ENCODE results near the gene CMTR1.

DNA sequence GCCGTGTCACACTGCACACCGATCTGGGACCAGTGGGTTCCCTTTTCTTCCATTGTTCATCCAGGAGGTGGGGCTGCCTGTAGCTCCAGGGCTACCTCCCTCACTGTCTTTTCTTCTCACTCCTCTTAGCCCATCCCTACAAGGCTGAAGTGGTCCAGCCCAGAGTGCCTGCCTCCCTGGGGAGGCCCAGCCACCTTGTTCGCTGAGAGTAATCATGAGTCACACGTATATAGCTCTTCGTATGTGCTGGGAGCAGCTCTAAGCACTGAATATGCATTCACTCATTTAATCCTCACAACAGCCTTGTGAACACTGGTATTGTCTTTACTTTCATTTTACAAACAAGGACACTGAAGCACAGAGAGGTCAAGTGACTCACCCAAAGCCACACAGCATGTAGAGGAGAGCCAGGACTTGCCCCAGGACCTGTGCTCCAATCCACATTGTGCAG is 81.3 kb downstream of the CMTR1 start:
- TF ChIP-seq, protein P1, sequence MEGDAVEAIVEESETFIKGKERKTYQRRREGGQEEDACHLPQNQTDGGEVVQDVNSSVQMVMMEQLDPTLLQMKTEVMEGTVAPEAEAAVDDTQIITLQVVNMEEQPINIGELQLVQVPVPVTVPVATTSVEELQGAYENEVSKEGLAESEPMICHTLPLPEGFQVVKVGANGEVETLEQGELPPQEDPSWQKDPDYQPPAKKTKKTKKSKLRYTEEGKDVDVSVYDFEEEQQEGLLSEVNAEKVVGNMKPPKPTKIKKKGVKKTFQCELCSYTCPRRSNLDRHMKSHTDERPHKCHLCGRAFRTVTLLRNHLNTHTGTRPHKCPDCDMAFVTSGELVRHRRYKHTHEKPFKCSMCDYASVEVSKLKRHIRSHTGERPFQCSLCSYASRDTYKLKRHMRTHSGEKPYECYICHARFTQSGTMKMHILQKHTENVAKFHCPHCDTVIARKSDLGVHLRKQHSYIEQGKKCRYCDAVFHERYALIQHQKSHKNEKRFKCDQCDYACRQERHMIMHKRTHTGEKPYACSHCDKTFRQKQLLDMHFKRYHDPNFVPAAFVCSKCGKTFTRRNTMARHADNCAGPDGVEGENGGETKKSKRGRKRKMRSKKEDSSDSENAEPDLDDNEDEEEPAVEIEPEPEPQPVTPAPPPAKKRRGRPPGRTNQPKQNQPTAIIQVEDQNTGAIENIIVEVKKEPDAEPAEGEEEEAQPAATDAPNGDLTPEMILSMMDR (IDR thresholded peaks at IDR 0.05 in 2 of 3, conservative IDR thresholded peaks at IDR 0.05 in 1 of 3; ENCODE audit: borderline replicate concordance in 1 of 3, insufficient read depth in 1 of 3, low read depth in 2 of 3, low read length in 2 of 3): no peak
- TF ChIP-seq RAD21 (IDR thresholded peaks at IDR 0.05; ENCODE audit: low read depth): no peak
- no peak for TF ChIP-seq ZFX (IDR thresholded peaks at IDR 0.05)

Data from HCT116 (cell line).